CD1c-positive myeloid dendritic cell (primary cell): ENCODE measurements around the gene ATP1B1.
"Not testable (repeated sequence)": the region's sequence is repeated elsewhere in the genome, so short reads cannot be mapped to it uniquely, and the experiment has no call there.

Source experiments
- DNase-seq: peaks from one replicate; pipeline ENCODE4 v3.0.0-alpha.2; 2016; ENCODE audit errors: extremely low spot score

ATP1B1 gene

GRCh38 chr1:169142129-169142528 is 35.6 kb downstream of the ATP1B1 start:
- no peak for DNase-seq

- no peak for DNase-seq
Measured at GRCh38 chr1:169143346-169143745, 36.9 kb downstream of the ATP1B1 start.

- no peak for DNase-seq
Measured at GRCh38 chr1:169143984-169144383, 37.5 kb downstream of the ATP1B1 start.

GRCh38 chr1:169144941-169145626 is 38.6 kb downstream of the ATP1B1 start:
- DNase-seq, result no peak

- DNase-seq, result no peak
Measured at GRCh38 chr1:169146576-169147214, 40.2 kb downstream of the ATP1B1 start.

- DNase-seq, result no peak
Measured at GRCh38 chr1:169148472-169149252, 42.2 kb downstream of the ATP1B1 start.

- DNase-seq, result no peak
Measured at GRCh38 chr1:169149555-169150286, 43.2 kb downstream of the ATP1B1 start.

GRCh38 chr1:169150641-169151337 is 44.3 kb downstream of the ATP1B1 start:
- no peak for DNase-seq

- no peak for DNase-seq
Measured at GRCh38 chr1:169151338-169151837, 44.9 kb downstream of the ATP1B1 start.

GRCh38 chr1:169155675-169156074 is 49.2 kb downstream of the ATP1B1 start:
- no peak for DNase-seq

- no peak for DNase-seq
Measured at GRCh38 chr1:169156580-169156979, 50.1 kb downstream of the ATP1B1 start.

GRCh38 chr1:169160845-169161495 is 54.5 kb downstream of the ATP1B1 start:
- DNase-seq, result no peak

- peak; percentile 76 for DNase-seq
Measured at GRCh38 chr1:169161496-169162194, 55.2 kb downstream of the ATP1B1 start.

GRCh38 chr1:169163059-169163458 is 56.6 kb downstream of the ATP1B1 start:
- DNase-seq, result no peak

GRCh38 chr1:169175461-169175860 is 69.0 kb downstream of the ATP1B1 start:
- DNase-seq, result no peak

GRCh38 chr1:169179431-169179830 is 72.9 kb downstream of the ATP1B1 start:
- DNase-seq, result not testable (repeated sequence)

- no peak for DNase-seq
Measured at GRCh38 chr1:169180174-169180573, 73.7 kb downstream of the ATP1B1 start.
